ENCODE data around the gene KDM2A.
"Not testable (repeated sequence)": the region's sequence is repeated elsewhere in the genome, so short reads cannot be mapped to it uniquely, and the experiment has no call there.

Gene KDM2A

DNA sequence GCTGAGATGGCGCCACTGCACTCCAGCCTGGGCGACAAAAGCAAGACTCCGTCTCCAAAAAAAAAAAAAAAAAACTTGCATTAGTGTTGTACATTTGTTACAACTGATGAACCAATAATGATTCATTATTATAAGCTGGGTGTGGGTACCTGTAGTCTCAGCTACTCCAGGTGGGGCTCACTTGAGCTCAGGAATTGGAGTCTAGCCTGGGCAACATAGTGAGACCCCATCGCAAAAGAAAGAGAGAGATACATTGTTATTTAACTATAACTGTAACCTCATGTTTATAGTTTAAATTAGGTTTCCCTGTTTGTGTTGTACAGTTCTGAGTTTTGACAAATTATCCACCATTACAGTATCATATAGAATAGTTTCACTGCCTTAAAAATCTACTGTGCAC, 38.6 kb downstream of the KDM2A start:
- DNase-seq (ENCODE audit: insufficient read length) (no peak), FAIRE-seq (peak; percentile 5)
- TF ChIP-seq POLR2AphosphoS5 (IDR thresholded peaks at IDR 0.05; ENCODE audit: low read depth, low read length): no peak
- TF ChIP-seq POLR2A (IDR thresholded peaks at IDR 0.05; ENCODE audit: low read depth, low read length): no peak
- no peak for TF ChIP-seq TAF1 (IDR thresholded peaks at IDR 0.05; ENCODE audit: borderline replicate concordance, low read depth, low read length)

DNA sequence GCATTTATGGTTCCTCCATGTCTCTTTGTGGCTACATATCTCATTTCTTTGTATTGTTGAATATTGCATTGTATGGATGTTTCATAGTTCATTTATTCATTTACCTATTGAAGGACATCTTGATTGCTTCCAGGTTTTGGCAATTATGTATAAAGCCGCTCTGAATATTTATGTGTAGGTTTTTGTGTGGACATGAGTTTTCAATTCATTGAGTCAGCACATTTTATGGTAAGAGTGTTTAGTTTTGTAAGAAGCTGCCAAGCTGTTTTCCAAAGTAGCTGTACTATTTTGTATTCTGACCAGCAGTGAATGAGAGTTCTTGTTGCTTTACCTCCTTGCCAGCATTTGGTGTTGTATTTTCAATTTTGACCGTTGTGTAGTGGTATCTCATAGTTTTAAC, 39.2 kb downstream of the KDM2A start:
- DNase-seq (ENCODE audit: insufficient read length) (no peak), FAIRE-seq (peak; percentile 5)
- TF ChIP-seq POLR2A (IDR thresholded peaks at IDR 0.05; ENCODE audit: low read depth, low read length) (no peak), TAF1 (IDR thresholded peaks at IDR 0.05; ENCODE audit: borderline replicate concordance, low read depth, low read length) (no peak), POLR2AphosphoS5 (IDR thresholded peaks at IDR 0.05; ENCODE audit: low read depth, low read length) (no peak)

DNA sequence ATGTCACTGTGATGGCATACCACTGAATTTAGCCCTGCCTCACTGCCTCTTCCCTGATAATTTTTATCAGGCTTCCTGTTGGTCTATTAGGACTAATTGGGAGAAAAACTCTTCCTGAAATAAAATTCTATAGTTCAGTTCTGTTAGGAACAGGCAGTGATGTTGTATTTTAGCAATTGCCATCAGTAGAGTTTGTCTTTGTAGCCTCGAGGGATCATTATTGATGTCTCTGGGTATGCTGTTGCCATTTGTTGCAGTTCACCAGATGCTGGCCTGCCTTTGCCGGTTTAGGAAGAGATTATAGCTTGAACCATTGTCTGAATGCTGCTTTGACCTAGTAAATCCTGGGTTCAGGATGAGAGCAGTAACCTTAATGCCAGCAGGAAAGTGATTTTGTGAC, 41.0 kb downstream of the KDM2A start:
- no peak for DNase-seq (ENCODE audit: insufficient read length)
- no peak for FAIRE-seq
- no peak for TF ChIP-seq POLR2A (IDR thresholded peaks at IDR 0.05; ENCODE audit: low read depth, low read length)
- no peak for TF ChIP-seq POLR2AphosphoS5 (IDR thresholded peaks at IDR 0.05; ENCODE audit: low read depth, low read length)
- TF ChIP-seq TAF1 (IDR thresholded peaks at IDR 0.05; ENCODE audit: borderline replicate concordance, low read depth, low read length): no peak

DNA sequence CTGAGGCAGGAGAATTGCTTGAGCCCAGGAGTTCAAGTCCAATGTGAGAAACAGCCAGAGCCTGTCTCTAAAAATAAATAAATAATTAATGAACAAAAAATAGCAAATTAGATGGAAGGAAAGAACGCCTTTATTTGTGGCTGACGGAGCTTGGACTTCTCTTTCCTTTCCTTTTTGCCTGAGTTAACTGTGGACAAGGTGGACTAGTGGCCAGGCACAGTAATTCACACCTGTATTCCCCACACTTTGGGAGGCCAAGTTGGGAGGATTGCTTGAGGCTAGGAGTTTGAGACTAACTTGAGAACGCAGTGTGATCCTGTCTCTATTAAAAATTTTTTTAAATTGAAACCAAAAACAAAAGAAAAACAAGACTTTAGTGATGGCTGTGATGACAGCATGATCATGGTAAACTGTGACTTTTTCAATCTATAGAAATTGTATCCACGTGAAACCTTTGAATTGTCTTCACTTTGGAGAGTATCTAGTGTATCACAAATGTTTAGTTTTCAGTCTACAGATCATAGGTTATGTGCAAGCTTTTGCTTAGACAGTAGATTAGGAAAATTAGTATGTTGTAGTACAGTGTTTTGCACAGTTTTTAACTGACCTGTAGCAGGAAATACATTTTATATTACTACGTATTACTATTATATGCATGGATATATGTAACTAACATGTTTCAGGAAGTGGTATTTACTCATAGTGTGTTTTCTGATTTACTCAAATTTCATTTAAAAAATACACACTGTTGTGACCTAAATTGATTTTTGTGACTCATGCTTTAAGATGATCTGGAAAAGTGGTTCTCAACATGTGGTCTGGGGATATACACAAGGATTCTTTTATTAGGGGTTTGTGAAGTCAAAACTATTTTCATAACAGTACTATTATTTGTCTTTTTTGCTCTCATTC, 42.1 kb downstream of the KDM2A start:
- FAIRE-seq: no peak
- TF ChIP-seq POLR2AphosphoS5 (IDR thresholded peaks at IDR 0.05; ENCODE audit: low read depth, low read length): no peak
- no peak for TF ChIP-seq POLR2A (IDR thresholded peaks at IDR 0.05; ENCODE audit: low read depth, low read length)
- no peak for TF ChIP-seq TAF1 (IDR thresholded peaks at IDR 0.05; ENCODE audit: borderline replicate concordance, low read depth, low read length)
- DNase-seq (ENCODE audit: insufficient read length): no peak

- FAIRE-seq: no peak
- TF ChIP-seq POLR2AphosphoS5 (IDR thresholded peaks at IDR 0.05; ENCODE audit: low read depth, low read length) (no peak), TAF1 (IDR thresholded peaks at IDR 0.05; ENCODE audit: borderline replicate concordance, low read depth, low read length) (no peak), POLR2A (IDR thresholded peaks at IDR 0.05; ENCODE audit: low read depth, low read length) (no peak)
- DNase-seq (ENCODE audit: insufficient read length): no peak
Observed at GRCh38 chr11:67163006-67163405, 43.9 kb downstream of the KDM2A start.

DNA sequence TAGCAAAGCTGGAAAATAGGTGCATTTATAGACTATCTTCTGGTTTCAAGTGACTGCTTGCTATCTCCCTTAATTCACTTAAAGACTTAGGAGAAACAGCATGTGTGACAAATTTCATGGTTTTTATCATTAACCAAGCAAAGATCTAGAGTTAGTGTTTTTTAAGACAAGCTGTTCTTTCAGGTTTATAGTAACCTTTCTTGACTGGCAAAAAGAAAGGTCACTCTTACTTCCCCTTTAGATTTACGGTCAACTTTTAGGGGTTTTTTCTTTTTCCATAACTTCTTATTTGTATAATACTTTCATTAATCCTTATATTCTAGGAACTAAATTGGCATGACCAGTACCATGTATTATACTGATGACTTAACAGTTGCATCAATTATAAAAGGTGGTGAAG, 46.6 kb downstream of the KDM2A start:
- DNase-seq (ENCODE audit: insufficient read length) (no peak), FAIRE-seq (peak; percentile 73)
- no peak for TF ChIP-seq POLR2AphosphoS5 (IDR thresholded peaks at IDR 0.05; ENCODE audit: low read depth, low read length)
- TF ChIP-seq TAF1 (IDR thresholded peaks at IDR 0.05; ENCODE audit: borderline replicate concordance, low read depth, low read length): no peak
- no peak for TF ChIP-seq POLR2A (IDR thresholded peaks at IDR 0.05; ENCODE audit: low read depth, low read length)

DNA sequence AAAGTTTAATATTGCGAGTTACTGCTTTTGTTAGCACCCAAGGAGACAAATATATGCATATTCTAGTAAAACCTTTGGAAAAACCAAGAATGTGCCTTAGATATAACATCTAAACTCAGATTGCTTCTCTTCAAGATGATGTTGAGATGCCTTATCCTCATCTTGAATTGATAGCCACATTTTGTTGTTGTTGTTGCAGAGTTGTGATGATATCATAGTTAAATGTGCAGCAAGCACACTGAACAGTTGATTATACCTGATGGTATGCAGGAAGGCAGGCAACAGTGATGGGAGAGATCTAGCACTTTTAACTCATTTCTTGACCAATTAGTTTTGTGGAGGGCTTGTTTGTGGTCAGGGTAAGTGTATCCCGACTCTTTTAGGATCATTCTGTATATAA, 48.0 kb downstream of the KDM2A start:
- TF ChIP-seq POLR2AphosphoS5 (IDR thresholded peaks at IDR 0.05; ENCODE audit: low read depth, low read length) (no peak), TAF1 (IDR thresholded peaks at IDR 0.05; ENCODE audit: borderline replicate concordance, low read depth, low read length) (no peak), POLR2A (IDR thresholded peaks at IDR 0.05; ENCODE audit: low read depth, low read length) (no peak)
- FAIRE-seq (no peak), DNase-seq (ENCODE audit: insufficient read length) (no peak)

- FAIRE-seq (no peak), DNase-seq (ENCODE audit: insufficient read length) (no peak)
- TF ChIP-seq TAF1 (IDR thresholded peaks at IDR 0.05; ENCODE audit: borderline replicate concordance, low read depth, low read length): no peak
- TF ChIP-seq POLR2A (IDR thresholded peaks at IDR 0.05; ENCODE audit: low read depth, low read length): no peak
- no peak for TF ChIP-seq POLR2AphosphoS5 (IDR thresholded peaks at IDR 0.05; ENCODE audit: low read depth, low read length)
Observed at GRCh38 chr11:67167719-67168118, 48.7 kb downstream of the KDM2A start.

- FAIRE-seq; DNase-seq (ENCODE audit: insufficient read length): not testable (repeated sequence)
Observed at GRCh38 chr11:67168911-67169310, 49.8 kb downstream of the KDM2A start.

DNA sequence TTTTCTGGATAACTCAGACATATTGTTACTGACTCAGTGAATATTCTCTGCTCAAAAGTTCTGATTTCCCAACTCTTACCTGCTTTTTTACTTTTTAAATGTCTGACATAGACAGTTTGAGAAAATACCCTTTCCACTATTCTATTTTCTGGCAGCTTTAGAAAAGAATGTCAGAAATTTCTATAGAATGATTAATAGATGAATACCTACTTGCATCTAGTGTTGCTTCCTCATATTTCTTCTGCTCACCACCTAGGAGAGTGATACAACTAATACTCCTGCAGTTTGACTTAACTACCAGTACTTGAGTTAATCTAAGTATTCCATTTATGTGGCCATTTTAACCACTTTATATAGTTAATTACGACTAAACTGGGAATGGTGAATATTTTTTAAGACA, 55.2 kb downstream of the KDM2A start:
- no peak for DNase-seq (ENCODE audit: insufficient read length)
- no peak for FAIRE-seq
- TF ChIP-seq POLR2A (IDR thresholded peaks at IDR 0.05; ENCODE audit: low read depth, low read length): no peak
- TF ChIP-seq POLR2AphosphoS5 (IDR thresholded peaks at IDR 0.05; ENCODE audit: low read depth, low read length): no peak
- no peak for TF ChIP-seq TAF1 (IDR thresholded peaks at IDR 0.05; ENCODE audit: borderline replicate concordance, low read depth, low read length)

- FAIRE-seq (peak; percentile 51), DNase-seq (ENCODE audit: insufficient read length) (no peak)
- TF ChIP-seq TAF1 (IDR thresholded peaks at IDR 0.05; ENCODE audit: borderline replicate concordance, low read depth, low read length): no peak
- no peak for TF ChIP-seq POLR2A (IDR thresholded peaks at IDR 0.05; ENCODE audit: low read depth, low read length)
- no peak for TF ChIP-seq POLR2AphosphoS5 (IDR thresholded peaks at IDR 0.05; ENCODE audit: low read depth, low read length)
Observed at GRCh38 chr11:67177399-67178281, 58.6 kb downstream of the KDM2A start.
